Stimulated activated CD4-positive, alpha-beta T cell treated with anti-CD3 and anti-CD28 coated beads, TNF-alpha, amount 100 ng/mL, for 4 hours (primary cell): ENCODE results near the gene PRKAG2.

ENCODE experiments used
- DNase-seq, 3 experiments: peaks; one replicate each; pipeline ENCODE4 v3.0.0-alpha.2; 2020; ENCODE audit warnings: low read depth in 3 of 3

The PRKAG2 gene

DNA sequence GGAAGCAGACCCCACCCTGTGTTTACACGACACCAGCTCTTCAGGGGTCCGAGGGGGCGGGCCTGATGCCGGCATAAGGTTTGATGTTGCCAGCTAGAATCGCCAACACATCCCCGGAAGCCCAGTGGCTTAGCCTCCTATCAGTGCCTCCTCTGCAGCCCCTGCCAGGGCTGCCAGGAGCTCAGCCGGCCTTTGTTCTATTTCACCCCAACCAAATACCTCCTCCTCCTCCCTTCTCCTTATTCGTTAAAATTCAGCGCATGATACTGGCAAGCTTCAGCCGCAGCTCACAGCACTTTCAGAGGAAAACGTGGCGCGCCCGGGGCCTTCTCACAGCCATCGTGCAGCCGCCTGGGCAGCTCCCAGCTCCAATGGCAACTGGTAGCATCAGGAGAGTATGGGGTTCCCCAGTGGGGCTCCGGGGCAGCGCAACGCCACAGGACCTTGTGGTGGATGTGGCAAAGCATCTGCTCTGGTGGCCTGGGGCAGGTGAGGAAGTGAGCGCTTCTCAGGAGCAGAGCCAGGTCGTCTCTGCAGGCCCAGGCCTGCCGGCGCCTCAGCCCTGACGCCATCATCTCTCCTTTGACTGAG, 180.9 kb downstream of the PRKAG2 start:
- DNase-seq = no peak

DNA sequence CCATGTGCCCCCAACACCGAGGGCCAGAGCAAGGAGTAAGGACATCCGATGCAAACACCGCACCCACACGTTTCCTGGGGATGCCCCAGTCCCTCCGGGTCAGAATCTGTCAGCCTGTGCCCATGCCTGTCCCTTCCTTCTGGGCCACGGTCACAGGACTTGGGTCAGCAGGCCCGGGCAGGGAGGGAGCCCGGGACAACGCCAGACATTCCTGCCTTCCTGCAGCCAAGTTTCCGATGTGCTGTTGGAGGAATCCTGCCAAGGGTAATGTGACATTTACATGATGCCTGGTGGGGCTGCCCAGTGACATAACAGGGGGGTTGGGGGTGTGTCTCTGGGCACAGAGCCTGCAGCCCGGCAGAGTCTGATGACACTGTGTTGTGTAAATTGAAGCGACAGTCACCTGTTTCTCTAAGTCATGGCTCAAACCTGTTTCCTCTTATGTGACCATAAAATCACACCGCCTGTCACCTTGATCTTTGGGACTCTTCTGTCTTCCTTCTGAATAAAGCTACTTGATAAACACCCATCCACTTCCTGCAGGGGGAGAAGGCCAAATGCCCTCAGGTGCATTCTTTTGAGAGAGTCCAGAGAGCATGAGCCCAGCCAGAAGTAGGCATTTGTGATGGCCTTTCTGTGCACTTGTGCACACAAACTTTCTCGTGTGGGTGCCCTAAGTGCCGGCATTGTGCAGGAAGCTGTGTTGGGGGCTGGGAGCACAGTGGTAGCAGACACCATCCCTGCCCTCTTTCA, 181.9 kb downstream of the PRKAG2 start:
- no peak for DNase-seq

DNA sequence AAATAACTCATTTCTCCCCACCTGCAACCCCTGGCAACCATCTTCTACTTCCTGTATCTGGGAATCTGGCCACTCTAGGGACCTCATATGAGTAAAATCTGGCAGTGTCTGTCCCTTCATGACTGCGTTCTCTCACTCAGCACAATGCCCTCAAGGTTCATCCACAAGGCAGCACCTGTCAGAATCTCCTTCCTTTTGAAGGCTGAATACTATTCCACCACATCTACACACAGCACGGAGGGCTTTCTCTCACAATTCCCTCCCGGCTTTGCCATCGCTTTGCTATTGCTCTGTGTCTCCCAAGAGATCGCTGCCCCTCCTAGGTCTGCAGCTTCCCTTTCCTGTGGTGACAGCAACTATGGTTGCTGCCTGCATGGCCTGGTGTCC, 182.5 kb downstream of the PRKAG2 start:
- DNase-seq = no peak

DNA sequence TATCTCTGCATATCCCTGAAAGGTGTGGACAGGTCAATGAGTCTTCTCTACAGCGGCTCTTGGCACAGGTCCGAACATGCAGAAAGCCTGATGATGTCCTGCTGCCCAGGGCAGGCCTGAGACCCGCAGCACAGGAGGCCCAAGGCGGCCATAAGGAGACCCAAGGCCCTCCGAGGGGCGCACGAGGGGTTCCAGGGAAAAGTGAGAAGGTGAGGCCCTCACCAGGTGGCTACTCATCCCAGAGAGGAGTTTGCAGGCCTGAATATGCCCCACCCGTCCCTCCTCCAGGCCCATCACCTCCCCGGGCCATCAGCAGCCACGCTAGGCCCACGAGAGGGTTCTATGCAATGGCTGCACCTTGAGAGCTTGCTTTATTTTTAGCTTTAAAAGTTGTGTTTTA, 183.8 kb downstream of the PRKAG2 start:
- DNase-seq = no peak

DNA sequence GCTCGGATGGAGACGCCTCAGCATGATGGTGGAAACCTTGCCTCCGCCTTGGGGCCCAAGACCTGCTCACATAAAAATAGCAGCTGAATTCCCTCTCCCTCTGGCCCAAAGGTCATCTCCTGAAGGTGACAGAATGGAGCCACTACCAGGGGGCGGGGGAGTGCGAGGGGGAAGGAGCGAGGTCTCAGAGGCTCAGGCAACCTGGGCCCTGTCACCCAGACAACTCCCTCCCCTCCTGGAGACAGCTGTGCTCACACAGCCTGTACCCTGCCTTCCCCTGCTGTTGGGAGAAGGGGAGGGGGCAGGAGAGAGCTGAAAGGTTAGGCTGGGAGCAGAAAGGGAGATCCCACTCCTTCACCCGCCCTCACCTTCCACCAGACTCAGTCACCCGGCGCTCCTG, 184.2 kb downstream of the PRKAG2 start:
- DNase-seq = no peak

DNA sequence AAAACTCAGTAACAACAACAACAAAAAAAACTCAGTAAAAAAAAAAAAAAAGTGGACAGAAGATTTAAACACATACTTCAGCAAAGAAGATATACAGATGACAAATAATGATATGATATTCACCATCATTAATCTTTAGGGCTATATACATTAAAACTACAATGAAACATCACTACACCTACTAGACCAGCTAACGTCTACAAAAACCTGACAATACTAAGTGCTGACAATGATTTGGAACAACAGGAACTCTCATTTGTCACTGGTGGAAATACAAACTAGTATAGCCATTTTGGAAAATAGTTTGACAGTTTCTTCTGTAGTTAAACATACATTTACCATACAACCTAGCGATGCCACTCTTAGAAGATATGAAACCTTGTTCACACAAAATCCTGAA, 185.5 kb downstream of the PRKAG2 start:
- DNase-seq = no peak

DNA sequence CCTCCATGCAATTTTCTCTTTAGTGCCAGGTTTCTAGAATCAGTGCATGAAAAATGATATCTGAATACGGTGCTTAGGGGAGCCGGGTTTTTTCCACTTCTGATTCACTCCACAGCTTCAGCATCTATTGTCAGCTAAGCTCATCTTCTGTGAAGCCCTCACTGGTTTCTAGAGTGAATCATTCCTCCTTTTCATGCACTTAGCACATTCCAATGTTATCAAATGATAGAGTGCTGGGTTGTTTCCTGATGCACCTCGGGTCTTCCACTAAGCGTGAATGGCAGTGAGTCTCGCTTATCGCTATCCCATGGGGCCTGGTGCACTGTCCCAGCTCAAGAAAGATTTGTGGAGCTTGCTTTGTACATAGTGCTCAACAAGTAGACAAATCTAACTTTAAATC, 186.3 kb downstream of the PRKAG2 start:
- DNase-seq = no peak

DNA sequence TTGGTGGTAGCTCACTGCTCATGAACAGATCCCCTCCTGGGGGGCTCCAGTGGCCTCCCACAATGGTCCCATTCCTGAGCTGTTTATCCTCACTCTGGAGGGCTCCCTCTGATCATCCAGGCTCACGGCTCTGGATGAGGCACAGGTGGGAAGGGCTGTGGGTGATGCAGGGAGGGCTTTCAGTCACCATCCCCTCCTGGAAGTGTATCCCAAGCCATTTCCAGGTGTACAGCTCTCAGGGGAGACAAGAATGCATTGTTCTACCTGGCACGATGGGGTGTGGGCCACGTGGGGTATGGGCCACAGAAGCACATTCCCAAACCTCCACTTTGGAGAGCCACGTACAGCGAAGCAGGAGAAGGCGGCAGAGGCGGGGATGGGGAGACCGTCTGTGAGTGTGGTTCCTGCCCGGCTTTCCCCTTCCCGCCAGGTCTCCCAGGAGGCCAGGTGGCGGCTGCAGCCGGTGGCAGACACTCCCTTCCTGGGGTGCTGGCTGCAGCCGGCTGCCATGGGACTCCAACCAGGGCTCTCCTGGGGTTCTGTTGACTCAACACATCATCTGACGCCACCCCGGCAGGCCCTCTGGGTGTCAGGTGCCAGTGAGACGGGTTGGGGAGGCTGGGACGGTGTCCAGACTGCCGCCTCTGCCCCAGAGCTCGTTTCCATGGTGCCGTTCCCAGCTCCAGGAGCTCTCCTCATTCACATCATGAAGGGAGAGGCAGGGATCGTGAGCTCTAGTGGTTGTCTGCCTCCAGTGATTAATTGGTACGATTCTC, 187.5 kb downstream of the PRKAG2 start:
- DNase-seq = no peak

DNA sequence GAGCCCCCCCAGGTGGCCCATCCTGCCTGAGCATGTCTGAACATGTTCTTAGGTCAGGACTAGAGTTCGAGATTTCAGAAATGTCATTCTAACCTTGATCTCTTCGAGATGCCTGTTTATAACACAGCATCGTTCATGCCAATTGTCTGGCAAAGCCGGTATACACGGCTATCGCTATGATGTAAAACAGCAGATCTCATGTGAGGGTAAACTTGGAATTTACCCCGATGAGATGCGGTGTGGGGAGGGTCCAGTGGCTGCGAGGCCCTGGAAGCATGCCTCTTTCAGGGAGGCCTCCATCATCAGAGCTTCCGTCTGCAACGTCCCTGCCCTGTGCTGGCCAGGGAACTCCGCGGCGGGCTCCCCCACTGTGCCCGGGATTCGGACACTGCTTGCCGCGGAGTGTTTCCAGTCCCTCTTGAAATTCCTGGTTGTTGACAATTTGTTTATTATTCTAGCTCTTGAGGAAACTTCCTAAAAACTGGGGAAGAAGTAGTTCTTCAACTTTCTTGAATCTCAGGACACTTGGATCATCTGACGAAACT, 188.6 kb downstream of the PRKAG2 start:
- DNase-seq = no peak

DNA sequence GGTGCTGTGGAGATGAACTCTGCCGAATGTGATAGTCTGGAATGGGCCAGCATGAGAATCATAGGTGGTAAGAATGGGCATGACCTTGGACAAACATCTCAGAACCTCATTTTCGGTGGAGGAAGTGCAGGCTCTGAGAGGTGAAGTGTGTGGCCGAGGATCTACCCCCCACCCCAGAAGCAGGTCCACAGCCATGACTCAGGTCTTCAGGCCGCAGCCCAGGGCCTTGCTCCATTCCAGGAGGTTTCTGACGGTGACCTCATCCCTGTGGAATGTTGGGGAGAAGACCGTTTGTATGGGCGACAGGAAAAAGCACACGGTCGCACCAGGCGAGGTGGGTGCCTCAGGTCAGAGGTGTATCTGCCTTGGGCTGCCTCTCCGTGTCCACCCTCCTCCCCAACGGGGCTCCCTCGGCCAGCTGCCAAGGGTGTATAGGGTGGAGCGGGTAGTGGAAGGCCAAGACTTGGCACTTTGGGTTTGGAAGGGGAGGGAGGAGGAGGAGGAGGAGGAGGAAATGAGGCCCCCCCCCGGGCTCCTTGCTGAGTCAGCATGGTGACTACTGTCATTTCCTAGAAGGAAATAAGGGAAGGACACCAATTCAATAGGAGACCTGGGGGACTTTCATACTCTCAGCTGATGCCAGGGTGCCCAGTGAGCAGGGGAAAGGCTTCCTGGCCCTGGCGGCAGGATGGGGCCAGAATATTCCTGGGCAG, 189.2 kb downstream of the PRKAG2 start:
- DNase-seq = no peak

DNA sequence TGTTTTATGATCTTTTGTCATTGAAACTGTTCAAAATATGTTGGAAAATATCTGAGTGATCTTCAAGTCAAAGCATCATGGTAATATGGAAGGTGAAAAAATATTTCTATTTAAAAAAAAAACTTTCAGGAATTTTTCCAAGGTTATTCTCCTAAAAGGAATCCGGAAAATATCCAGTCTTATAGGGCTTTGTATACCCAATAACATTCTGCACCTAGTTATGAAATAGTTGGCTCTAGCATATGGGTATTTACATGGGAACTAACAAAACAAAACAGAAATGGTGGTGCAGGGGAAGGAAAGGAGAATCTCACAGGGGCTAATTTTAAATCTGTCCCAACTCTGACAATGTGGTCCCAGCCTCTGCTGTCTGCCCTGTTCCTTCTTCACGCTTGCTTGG, 190.1 kb downstream of the PRKAG2 start:
- DNase-seq = no peak

DNA sequence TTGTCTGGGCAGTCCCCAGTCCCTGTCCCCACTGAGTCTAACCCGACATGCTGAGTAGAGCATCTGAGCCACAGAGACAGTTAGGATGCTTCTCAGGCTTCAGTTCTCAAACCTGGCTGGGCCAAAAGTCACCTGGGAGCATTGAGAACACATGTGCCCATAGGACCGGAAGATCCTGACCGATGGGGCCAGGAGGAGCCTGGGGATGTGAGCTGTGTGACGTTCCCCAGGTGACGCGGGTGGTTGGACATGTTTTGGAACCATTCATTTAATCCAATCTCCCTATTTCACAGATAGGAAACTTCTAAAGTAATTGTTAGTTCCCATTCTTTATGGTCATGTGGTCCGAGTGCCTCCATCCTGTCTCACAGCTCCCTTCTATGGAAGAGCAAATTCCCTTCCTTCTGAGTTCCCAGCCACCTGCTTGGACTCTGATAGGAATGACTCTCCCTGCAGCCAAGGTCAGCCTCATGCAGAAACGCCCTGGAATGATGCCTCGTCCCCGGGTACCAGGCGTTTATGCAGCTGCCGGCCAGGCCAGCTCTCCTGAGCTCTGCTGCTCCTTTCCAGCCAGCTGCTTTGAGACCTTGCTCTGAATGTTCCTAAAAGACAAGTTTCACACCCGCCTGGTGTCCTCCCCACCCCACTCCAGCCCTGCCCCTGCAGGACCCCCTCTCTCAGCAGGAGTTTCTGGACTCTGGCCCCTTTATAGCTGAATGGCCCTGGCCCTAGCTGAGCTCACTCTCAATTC, 190.7 kb downstream of the PRKAG2 start:
- DNase-seq = no peak

DNA sequence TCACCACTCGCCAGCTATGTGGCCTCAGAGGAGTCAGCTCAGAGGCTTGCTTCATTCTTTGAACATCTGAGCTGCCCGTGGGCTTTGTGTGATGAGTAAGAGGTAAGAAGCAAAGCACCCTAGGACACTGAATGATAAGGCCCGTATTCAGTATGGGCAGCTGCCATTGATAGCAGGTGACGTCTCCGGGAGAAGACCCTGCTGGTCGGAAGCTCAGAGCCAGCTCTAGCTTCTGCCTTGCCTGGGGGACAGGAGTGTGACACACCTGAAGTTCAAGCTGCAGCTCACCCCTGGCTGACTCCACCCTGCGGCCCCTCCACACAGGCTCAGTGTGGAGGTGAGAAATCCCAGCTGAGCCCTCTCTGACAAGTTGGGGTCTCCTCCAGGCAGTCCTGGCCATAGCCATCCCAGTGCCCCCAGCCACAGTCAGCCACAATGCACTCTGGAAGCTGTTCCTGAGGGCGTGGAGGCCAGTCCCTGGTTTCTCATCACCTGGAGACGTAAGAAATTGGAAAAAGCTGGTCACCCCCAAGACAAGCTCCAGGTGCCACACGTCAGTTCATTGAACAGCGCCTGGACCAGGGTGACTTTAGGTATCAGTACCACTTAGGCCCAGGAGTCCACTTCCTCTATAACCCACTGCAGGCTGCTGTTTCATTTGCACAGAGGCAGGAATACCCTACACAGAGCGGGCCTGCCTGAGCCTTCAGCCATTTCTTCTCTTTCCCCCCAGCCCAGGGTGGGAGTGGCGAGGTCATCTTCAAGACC, 192.3 kb downstream of the PRKAG2 start:
- no peak for DNase-seq

DNA sequence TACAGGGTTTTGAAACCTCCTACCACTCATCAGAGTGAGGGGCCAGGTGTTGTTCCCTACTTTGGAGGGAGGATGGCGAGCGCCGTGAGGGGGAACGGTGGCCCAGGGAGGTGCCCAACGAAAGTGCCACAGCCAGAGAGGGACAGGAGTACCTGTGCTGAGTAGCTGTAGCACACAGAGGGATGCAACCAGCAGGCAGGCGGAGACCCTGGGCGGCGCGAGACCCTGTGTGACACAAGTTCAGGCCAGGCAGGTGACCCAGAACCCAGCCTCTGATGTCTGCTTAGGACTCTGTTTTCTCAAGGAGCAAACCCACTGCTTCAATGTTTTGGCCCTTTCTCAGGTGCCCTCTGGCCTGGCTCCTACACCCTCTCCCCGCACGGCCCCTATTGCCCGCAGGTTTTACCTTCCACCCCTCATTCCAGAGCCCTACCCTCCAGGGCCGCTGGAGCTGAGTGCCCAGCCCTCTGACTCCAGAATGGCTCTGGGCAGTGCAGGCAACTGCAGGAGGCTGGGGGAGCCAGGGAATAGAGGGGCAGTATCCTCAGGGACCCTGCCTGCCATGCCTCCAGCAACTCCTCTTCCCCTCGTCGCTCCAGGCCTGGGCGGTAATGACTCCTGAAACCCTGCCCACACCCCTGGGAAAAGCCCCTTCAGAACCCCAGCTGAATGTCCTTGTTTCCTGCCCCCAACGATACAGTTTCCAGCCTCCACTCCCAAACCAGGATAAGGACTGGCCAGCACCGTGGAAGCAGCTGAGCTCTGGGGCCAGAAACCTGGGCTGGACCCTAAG, 193.1 kb downstream of the PRKAG2 start:
- no peak for DNase-seq

DNA sequence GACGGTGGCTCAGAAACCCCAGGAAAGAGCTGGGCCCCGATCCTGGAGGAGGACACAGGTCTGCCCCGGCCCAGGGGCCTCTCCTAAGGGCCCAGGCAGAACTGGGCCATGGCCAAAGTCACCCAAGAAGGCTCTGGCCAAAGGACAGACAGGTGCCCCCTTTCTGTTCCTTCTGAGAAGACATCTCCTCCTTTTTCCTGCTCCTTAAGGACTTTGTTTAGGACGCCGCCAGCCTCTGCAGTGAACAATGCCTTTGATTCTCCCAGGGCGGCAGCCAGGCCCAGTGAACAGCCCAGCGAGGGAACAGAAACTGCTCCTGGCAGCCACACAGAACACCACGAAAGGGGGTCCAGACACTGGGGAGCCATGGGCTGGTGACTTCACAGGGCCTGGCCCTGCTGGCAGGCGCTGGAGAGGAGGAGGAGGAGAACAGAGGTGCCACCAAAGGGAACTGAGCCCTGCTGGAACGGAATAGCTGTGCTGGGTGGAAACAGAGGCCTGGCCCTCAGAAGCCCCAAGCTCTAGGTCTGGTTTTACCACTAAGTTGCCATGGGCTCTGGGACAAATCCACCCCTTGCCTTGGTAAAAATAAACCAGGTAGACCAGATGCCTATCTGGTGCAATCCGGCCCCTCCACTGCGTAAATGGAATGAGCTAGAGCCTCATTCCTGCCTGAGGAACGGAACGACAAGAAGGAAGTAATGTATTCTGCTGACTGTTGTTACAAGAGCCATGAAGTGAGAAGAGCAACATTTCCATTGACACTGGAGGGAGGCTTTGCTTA, 193.9 kb downstream of the PRKAG2 start:
- DNase-seq = no peak

DNA sequence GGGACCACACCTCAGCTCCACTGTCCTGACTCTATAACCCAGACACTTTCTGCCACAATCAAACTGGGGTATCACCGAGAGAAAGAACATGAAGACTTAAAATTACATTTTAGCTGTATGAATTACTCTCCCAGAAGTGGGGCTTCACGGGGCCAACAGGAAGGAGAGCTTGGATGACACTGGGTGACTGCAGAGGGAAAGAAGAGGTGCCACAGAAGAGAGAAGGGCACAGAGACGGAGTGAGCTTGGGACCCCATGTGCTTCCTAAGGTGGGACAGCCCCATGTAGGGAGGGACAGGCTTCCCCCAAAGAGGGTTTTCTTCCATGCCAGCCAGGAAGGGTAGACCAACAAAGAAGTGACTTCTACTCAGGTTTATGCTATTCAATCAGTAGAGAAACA, 195.2 kb downstream of the PRKAG2 start:
- DNase-seq = no peak

DNA sequence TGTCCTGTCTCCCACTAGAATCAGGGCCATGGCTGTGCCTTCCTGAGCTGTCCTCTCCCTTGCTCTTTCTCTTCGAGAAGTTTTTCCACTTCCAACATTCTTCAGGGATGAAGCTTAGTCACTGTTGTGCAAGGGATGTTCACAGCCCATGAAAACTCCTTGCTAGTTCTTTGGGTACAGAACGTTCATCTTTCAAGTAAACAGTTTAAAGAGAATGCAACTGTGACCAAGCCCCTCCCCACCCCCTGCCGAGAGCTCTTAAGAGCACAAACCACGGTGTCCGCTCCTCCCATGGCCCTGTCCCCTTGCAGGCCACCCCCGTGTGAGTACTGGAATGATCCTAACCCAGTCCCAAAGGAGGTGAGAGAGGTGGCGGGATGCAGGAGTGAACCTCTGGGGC, 196.1 kb downstream of the PRKAG2 start:
- no peak for DNase-seq

DNA sequence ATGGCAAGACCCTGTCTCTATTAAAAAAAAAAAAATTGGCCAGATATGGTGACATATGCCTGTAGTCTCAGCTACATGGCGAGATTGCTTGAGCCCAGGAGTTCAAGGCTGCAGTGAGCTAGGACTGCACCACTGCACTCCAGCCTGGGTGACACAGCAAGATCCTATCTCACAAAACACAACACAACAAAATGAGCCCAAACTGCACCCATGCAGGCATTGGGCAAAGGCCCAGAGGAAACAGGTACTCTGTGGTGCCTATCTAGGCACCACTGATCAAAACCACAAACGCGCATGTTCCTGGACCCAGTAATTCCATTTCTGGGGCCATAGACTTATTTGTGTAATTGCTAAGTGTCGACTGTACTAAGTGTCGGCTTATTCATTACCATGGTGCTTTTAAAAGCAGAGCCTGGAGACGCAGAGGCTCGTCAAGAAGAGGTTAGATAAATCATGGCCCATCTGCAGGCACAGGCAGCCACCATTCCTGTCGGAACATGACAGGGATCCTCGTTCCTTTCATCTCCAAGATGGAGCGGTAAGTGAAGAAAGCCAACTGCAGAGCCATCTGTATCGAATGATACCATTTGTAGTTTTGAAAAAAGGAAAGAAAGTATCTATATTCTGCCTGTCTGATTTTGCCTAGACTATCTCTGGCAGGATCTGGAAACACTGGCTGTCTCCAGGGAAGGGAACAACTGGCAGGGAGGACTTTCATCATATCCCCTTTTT, 196.9 kb downstream of the PRKAG2 start:
- DNase-seq = no peak
